Right cardiac atrium (tissue), 5 donors: ENCODE data around the gene CILP2. TPM values are rescaled to one million over a fixed set of nuclear protein-coding genes. Genes with fewer than 3 reads are reported as not detected.

Experiments used
- ATAC-seq, 2 donors: fragments of 200-7000 bp; cut with Tn5 transposase; one replicate each; pipeline versions ENCODE4 v1.8.0 to v1.9.1; 2020; ENCODE audit warnings: moderate library complexity in 2 of 2, mild to moderate bottlenecking in 1 of 2
- DNase-seq, 3 donors: peaks; one replicate each; pipeline ENCODE4 v3.0.0-alpha.2; 2020
- H3K27ac ChIP-seq: one replicate; pipeline ENCODE4 v1.5.1; 2013; ENCODE audit warnings: mild to moderate bottlenecking, low read length, control low read depth, moderate library complexity
- H3K27me3 ChIP-seq: one replicate; pipeline ENCODE4 v1.6.1; 2013; ENCODE audit not compliant: control insufficient read depth, insufficient read depth
- H3K4me1 ChIP-seq: one replicate; pipeline ENCODE4 v1.6.1; 2013; ENCODE audit warnings: low read length; ENCODE audit not compliant: control insufficient read depth, insufficient read depth
- H3K4me3 ChIP-seq: one replicate; pipeline ENCODE4 v1.5.1; 2013; ENCODE audit warnings: low read length, control low read depth
- H3K9me3 ChIP-seq: one replicate; pipeline ENCODE4 v1.6.1; 2013; ENCODE audit warnings: low read length; ENCODE audit not compliant: control insufficient read depth
- WGBS: extraction: QIAGEN DNeasy Blood & Tissue Kit; methylation state at CpG from one replicate; pipeline ENCODE4 v1.1.7; 2013; 5-methylcytosine and 5-hydroxymethylcytosine counted together
- intact Hi-C, 4 donors: fragments of 100-400 bp; cut with DNase I; formaldehyde crosslinking; loops; one replicate each; pipeline versions ENCODE4 v1.11.0 to v1.14.0; 2022 to 2023
- polyA plus RNA-seq: library from polyadenylated mRNA; stranded (reverse); fragments of 200-250 nt; gene quantifications from one replicate; pipeline ENCODE4 v1.2.3, GENCODE V29; 2013
- total RNA-seq, 4 donors: library from RNA; stranded (reverse); fragmentation: NEBNext Ultra II Directional; extraction: Animal tissue kit (Norgen Biotek cat#: 25700); gene quantifications; one replicate each; pipeline ENCODE4 v1.2.1, GENCODE V29; 2021
- donor health status: healthy with polysubstance abuse.
- donor health status: DM: no; HTN: yes; CAD: no.
- donor health status: DM: no; HTN: no; CAD: no.
- donor health status: DM: no; HTN: yes; CAD: no; lungs with severe emphysema.
- donor health status: DM: yes; HTN: yes; CAD: no.

The CILP2 gene
- total and polyA plus RNA-seq, 5 donors, result 0.05 to 0.39 (median 0.12) TPM

DNA sequence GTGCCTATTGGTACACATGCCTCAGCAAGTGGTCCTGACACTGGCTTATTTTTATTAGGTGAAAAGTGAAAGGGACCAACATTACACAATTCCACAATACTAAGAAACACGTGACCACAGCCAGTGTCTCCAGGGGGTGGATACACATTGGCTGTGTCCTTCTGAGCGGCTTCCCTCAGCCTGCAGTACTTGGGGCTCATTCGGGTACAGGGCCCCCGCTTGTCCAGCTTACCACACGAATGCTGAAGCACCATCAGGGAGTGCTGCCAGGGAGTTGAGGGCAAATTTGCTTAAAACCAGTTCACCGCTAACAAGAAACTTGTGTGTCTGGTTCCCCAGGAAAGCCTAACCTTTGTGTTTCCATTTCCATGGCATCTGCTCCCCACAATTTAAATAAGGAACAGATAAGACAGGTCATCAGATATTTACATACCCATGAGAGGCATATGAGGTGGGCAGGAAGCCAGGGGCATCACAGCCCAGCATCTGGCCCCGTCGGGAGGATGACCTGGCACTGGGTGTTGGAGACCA is 57.2 kb downstream of the CILP2 start:
- H3K27me3 ChIP-seq, result no peaks in the 10 kb centered on the region
- intact Hi-C loops, result no loop called here
- no peak overlapping the region for H3K27ac ChIP-seq
- ATAC-seq (peak in 1 of 2 donors; percentile 19), DNase-seq (no peak)
- H3K9me3 ChIP-seq, result no peaks in the 10 kb centered on the region
- WGBS, result 63% methylated on average over 8 of the region's 8 CpGs
- H3K4me3 ChIP-seq, result no peak overlapping the region
- H3K4me1 ChIP-seq, result peaks cover 6% of the 10 kb centered on the region

Other genes starting within 250 kb of the CILP2 start
- gene SUGP1, start 217.8 kb upstream of the CILP2 start, total RNA-seq, result 10 to 100 TPM; 34.8 to 44.9 (median 41.5) TPM
- 27.4 TPM for gene SUGP1, start 217.8 kb upstream of the CILP2 start, polyA plus RNA-seq
- gene MAU2, start 217.4 kb upstream of the CILP2 start, total RNA-seq, result 10 to 100 TPM; 26.5 to 36.2 (median 32.2) TPM
- 20.5 TPM for gene MAU2, start 217.4 kb upstream of the CILP2 start, polyA plus RNA-seq
- 10 to 100 TPM; 31.4 to 53.9 (median 36.0) TPM for gene GATAD2A, start 132.6 kb upstream of the CILP2 start, total RNA-seq
- 12.2 TPM for gene GATAD2A, start 132.6 kb upstream of the CILP2 start, polyA plus RNA-seq
- under 1 TPM; 0.28 to 0.97 (median 0.82) TPM for gene TSSK6, start 22.7 kb upstream of the CILP2 start, total RNA-seq
- 0.77 TPM for gene TSSK6, start 22.7 kb upstream of the CILP2 start, polyA plus RNA-seq
- gene NDUFA13, start 22.0 kb upstream of the CILP2 start, total RNA-seq, result 1,000 to 10,000 TPM in 1 of 4 donors, 100 to 1,000 TPM in 3; 785 to 1,013 (median 850) TPM
- 1,226 TPM for gene NDUFA13, start 22.0 kb upstream of the CILP2 start, polyA plus RNA-seq
- 1 to 10 TPM; 1.3 to 4.3 (median 1.6) TPM for gene YJEFN3, start 9.4 kb upstream of the CILP2 start, total RNA-seq
- gene YJEFN3, start 9.4 kb upstream of the CILP2 start, polyA plus RNA-seq, result 2.9 TPM
- gene PBX4, start 80.4 kb downstream of the CILP2 start, total RNA-seq, result under 1 TPM in 1 of 4 donors, not detected in 3; 0.56 TPM
- gene PBX4, start 80.4 kb downstream of the CILP2 start, polyA plus RNA-seq, result 0.36 TPM
- 1 to 10 TPM in 2 of 4 donors, under 1 TPM in 2; 0.57 to 3.0 (median 1.2) TPM for gene LPAR2, start 90.0 kb downstream of the CILP2 start, total RNA-seq
- 1.1 TPM for gene LPAR2, start 90.0 kb downstream of the CILP2 start, polyA plus RNA-seq
- gene GMIP, start 105.4 kb downstream of the CILP2 start, total RNA-seq, result 1 to 10 TPM; 3.1 to 6.3 (median 5.3) TPM
- 2.3 TPM for gene GMIP, start 105.4 kb downstream of the CILP2 start, polyA plus RNA-seq
- gene ATP13A1, start 125.4 kb downstream of the CILP2 start, total RNA-seq, result 10 to 100 TPM; 21.7 to 28.0 (median 23.6) TPM
- 16.7 TPM for gene ATP13A1, start 125.4 kb downstream of the CILP2 start, polyA plus RNA-seq
- 1 to 10 TPM; 3.1 to 5.9 (median 5.0) TPM for gene ZNF101, start 130.6 kb downstream of the CILP2 start, total RNA-seq
- 3.1 TPM for gene ZNF101, start 130.6 kb downstream of the CILP2 start, polyA plus RNA-seq
- 1 to 10 TPM; 4.4 to 5.8 (median 5.3) TPM for gene ZNF14, start 194.8 kb downstream of the CILP2 start, total RNA-seq
- gene ZNF14, start 194.8 kb downstream of the CILP2 start, polyA plus RNA-seq, result 3.5 TPM